GM18868 (cell line): Measurements from ENCODE around the gene HSP90B1.
A peak's percentile ranks its signal among the peaks of the same experiment; 100 is the strongest.

Experiments used
- ATAC-seq: cut with Tn5 transposase; IDR thresholded peaks from one replicate; pipeline ENCODE4 v1.9.1; 2021; ENCODE audit warnings: mild to moderate bottlenecking, moderate library complexity; ENCODE audit not compliant: unreplicated experiment

HSP90B1 gene

DNA sequence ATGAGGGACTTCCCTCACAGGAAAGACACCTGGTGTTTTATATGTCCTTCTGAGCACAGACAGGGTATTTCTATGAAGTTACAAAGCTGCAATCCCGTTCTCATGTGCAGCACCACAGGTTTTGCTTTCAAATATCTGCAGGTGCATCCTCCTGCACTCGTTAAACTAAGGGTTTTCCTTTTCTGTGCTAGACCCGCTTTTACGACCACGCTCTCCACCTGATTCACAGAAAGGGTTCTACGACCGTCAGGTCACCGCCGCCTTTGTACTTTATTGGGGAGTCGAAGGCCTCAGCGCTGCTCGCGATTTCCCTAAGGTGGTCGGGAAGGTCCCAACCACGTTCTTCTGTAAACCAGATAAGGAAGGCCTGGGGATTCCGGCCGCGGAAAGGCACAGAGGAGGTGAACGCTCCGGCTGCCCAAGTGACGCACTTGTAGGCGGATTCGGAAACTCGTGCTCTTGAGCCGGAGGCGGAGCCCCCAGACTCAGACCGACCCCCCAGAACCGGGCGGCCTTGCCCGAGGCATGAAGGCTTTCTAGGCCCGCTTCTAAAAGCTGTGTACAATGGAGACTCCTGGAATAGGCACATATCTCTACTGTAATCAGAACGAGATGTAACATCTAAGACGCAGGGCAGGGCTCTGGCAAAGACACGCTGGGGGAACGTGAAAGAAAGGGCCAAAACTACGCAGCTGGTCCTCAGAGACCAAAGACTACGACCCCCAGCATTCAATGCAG, 995 bp upstream of the HSP90B1 start:
- no peak for ATAC-seq

DNA sequence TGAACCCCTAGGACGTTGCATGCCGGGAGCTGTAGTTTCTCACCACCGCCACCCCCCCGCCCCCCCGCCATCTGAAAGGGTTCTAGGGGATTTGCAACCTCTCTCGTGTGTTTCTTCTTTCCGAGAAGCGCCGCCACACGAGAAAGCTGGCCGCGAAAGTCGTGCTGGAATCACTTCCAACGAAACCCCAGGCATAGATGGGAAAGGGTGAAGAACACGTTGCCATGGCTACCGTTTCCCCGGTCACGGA, 501 bp upstream of the HSP90B1 start:
- no peak for ATAC-seq

DNA sequence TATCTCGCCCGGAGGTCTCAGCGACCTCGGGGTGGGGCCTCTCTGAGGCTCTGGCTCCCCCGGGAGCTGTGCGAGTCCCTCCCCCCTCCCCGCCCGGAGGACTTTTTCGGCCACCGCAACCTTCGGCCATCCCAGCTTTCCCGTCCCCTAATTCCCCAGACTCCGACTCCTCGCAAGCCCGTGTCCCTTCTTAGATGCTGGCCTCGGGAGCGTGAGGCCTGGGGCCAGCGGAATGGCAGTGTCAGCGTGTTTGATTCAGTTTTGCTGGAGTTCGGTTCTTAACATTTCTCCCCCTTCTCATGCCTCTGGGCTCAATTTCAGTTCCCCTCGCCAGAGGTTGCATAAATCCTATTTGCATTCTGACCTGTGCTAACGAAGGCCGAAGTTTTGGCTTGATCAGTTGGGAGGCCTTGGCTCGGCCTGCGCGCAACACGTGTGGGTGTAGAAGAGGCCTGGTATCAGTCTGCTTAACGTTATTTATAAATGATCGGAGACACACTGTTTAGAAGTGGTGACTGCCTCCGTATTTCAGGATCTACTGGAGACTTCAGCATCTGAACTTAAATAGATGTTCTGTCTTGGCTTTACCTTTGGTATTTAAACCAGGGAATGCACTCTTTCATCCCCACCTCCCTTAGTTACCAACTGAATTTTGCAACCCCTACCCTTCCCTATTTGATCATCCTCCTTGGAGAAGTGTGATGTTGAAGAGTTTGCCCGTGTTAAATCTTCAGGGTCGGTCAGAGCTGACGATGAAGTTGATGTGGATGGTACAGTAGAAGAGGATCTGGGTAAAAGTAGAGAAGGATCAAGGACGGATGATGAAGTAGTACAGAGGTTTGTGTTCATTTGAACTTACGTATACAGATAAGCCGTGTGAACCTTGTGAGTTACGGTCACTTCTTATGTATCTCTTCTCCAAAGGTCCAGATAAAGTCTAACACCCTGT, 851 bp downstream of the HSP90B1 start:
- ATAC-seq, result no peak

DNA sequence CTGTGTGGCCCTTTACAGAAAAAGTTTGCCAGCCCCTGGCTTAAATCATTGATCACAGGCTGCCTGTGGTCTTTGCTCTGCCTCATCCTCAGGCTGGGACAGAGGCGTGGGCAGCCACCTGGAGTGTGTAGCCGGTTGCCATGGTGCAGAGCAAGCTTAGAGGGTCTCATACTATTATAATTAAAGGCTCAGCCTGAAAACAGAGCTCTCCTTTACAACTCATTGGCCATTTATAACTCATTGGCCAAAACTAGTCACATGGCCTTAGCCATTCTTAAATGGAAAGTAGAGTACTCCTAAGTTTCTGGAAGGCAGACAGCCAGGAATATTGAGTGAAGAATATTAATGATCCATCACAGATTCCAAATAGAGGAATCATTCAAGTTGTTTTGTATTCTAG, 3.0 kb downstream of the HSP90B1 start:
- no peak for ATAC-seq

DNA sequence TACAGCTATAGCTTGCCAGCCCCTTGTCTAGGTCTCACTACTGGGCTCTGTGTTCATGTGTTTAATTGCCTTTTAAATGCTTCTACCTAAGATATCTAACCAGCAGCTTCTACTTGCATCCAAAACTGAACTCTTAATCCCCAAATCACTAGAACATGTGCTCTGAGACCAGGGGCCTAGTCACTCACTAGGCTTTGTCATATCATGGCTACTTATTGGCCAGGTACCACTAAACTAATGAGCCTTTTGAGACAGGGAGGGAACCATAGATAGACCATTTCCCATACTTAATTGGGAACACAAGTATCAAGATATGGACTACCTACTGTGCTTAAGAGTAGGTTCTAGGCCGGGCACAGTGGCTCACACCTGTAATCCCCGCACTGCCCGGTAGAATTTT, 6.5 kb downstream of the HSP90B1 start:
- ATAC-seq, result no peak

DNA sequence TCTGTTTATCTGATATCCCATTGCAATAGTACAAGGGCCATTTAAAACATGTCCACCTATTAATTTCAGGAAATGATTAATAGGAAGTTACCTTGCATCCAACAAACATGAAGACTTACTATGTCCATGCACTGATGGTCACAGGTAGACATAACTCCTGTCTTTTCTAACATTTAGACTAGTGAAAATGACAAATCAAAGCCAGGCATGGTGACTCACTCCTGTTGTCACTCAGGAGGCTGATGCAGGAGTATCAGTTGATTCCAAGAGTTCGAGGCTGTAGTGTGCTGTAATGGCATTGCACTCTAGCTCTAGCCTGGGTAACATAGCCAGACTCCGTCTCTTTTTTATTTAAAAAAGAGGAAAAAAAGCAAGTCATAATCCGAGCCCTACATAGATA, 14.8 kb downstream of the HSP90B1 start:
- ATAC-seq, result no peak

DNA sequence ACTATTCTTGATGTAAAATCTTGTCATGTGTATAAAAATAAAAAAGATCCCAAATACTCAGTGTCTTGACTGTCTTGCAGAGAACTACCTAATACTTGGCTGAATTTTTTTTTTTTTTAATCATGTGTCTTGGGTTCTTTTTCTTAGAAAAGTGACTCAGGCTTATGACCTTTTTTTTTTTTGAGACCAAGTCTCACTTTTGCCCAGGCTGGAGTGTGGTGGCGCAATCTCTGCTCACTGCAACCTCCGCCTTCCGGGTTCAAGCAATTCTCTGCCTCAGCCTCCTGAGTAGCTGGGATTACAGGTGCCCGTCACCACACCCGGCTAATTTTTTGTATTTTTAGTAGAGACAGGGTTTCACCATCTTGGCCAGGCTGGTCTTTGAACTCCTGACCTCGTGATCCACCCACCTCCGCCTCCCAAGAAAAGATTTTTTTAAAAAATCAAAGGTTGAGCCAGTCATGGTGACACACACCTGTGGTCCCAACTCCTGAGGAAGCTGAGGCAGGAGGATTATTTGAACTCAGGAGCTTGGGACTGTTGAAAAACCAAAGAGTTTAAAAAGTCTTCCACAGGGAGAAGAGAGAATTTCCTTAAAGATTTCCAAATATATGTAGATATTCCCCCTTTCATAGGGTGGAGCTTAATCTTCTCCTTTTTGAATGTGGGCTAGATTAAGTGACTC, 17.8 kb downstream of the HSP90B1 start:
- ATAC-seq, result no peak

DNA sequence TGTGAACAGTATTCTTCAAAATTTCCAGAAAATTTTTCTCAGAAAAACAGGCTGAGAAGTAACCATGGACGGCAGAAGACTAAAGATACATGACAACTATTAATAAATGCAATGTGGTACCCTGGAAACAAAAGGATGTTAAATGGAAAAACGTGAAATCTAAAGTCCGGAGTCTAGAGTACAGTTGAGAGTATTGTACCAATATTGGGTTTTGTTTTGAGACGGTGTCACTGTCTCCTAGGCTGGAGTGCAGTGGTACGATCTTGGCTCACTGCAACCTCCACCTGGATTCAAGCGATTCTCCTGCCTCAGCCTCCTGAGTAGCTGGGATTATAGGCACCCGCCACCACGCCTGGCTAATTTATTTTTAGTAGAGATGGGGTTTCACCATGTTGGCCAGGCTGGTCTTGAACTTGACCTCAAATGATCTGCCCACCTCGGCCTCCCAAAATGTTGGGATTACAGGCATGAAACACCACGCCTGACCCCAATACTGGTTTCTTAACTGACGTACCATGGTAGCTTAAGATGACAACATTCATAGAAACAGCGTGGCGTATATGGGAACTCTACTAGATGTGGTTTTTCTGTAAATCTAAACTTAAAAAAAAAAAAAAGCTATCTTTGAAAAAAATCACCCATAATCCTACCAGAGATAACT, 18.7 kb downstream of the HSP90B1 start:
- no peak for ATAC-seq

DNA sequence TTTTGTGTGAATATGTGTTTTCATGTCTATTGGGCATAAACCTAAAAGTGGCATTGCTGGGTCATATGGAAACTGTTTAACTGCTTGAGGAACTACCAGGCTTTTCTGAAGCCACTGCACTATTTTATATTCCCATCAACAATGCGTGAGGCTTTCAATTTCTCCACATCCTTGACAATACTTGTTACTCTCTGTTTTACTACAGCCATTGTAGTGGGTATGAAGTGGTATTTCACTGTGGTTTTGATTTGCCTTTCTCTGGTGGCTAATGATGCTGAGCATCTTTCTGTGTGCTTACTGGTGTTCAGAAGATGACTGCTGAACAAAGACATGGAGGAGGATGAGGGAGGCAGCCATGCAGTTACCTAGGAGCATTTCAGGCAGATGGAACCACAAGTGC, 22.3 kb downstream of the HSP90B1 start:
- no peak for ATAC-seq

DNA sequence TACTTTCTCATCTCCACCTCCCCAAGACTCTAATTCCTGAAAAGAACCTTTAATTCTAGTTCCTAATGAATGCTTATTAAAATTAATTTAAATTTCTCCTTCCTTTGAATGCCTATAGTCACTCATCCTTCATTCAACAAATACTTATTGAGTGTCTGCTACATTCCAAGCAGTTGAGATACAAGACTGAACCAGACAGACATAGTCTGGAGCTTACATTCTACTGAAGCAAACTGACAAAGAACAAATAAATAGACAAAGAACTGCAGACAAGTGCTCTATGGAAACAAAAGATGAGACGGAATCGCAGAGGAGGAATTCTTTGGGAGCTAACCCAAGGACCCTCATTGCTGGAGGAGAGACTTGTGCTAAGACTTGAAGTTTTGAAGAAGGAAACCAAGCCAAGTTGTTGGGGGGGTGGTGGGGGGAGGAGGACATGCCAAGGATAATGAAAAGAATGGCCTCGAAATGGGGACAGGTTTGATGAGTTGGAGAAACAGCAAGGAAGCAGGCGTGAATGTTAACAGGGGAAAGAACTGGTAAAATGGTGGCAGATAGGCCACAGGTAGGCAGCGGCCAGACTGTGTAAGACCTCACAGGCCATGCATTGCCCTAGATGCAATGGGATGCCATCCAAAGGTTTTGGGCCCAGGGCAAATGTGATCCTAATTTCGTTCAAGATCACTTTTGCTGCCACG, 25.8 kb downstream of the HSP90B1 start:
- ATAC-seq, result no peak

DNA sequence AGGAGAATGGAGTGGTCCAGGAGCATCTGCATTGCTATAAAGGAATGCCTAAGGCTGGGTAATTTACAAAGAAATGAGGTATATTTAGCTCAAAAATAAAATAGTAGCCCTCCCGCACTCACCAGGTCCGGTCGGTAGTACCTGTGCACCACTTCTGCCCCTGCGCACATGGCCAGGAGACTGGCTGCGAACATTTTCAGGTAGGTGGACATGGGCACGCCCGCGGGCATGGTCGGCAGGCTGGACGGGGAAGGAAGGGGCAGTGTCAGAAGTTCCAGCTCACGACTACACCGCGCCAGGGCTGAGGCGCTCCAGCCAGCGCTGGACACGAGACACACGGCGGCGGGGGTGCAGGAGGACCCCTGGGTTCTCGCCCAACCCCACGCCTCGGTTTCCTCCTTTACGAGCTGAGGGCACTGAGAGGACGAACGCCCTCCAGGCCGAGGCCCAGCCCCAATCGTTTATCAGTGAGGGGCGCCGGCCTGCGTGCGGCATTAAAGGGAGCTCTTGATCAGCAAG, 26.4 kb downstream of the HSP90B1 start:
- ATAC-seq, result peak; percentile 17

DNA sequence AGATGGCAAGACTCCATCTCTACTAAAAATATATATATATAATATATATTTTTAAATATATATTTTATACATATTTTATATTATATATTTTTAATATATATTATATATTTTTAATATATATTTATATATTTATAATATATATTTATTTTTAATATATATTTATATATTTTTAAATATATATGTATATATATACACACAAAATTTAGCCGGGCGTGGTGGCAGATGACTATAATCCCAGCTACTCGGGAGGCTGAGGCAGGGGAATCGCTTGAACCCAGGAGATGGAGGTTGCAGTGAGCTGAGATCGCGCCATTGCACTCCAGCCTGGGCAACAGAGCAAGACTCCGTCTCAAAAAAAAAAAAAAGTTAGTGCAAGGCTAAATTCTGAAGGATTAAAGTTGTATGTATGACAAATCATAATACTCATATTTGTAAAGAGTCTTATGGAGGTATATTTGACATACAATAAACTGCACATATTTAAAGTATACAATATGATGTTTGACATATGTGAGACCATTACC, 27.7 kb downstream of the HSP90B1 start:
- ATAC-seq, result no peak

DNA sequence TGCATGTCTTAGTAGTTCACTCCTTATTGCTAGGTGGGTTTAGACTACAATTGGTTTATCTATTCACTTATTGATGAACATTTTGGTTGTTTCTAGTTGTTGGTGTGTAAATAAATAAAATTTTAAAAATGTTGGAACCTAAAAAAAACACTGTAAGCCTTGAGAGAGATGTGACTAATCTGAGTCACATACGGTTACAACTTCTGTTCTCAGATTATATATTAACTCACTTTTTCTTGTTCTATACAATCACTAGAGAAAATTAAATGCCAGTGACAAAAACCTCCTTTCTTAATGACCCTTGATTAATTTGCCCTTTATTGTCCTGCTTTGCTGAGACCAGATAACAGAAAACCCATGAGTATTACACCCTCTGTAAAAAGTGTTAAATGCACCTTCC, 28.4 kb downstream of the HSP90B1 start:
- ATAC-seq, result no peak

DNA sequence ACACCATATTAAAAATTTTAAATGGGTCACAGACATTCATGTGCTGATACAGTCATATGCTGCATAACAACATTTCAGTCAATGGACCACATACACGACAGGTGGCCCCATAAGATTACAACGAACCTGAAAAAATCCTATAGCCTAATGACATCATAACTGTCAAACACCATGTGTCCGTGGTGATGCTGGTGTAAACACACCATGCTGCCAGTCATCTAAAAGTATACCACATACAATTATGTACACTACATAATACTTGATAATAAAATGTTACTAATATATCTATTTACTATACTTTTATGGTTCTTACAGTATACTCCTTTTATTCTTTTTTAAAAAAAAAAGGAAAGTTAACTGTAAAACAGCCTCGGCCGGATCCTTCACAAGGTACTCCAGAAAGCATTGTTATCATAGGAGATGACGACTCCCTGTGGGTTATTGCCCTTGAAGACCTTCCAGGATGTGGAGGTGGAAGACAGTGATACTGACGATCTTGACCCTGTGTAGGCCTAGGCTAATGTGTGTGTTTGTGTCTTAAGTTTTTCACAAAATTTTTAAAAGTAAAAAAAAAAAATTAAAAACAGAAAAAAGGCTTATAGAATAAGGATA, 30.5 kb downstream of the HSP90B1 start:
- no peak for ATAC-seq

DNA sequence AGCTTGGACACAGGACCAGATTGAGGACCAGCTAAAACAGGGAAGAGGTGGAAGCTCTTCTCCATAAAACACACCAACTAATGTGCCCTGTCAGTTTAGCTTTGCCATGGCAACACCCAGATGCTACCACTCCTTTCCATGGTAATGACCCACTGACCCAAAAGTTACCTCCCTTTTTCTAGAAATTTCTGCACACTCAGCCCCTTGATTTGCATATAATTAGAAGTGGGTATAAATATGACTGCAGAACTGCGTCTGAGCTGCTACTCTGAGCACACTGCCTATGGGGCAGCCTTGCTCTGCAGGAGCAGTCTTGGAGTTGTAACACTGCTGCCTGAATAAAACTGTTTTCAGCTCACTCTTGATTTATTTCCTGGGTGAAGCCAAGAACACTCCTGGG, 32.3 kb downstream of the HSP90B1 start:
- no peak for ATAC-seq

DNA sequence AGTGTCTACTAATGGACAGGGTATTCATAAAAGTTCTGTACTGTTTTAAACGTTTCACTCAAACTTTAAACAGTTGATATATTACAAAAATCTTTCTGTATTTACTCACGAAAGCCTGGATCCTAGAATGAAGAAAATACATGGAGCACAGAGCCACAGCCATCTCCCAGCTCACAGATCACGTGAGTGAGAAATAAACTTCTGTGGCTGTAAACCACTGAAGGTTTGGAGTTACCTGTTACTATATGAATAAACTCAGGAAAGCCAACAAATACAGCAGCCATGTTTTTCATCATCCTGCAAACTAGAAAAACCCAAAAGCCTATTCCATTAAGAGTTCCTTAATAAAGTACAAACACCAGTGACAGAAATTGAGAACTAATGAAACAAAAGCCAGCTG, 34.6 kb downstream of the HSP90B1 start:
- ATAC-seq, result no peak

DNA sequence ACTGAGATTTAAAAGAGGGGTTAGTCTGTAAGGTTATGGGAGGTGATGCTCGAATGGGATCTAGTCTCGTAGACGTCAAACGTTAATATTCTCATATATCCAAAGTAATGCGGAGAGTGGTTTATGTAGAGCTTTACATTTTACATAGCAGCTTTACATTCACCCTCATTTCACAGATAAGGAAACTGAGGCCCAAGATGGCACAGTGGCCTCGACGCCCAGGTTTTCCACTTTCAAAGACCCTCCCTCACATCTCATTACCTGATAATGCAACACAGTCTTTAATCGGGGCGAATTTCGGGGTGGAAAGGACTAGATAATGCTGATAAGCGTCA, 35.0 kb downstream of the HSP90B1 start:
- no peak for ATAC-seq

DNA sequence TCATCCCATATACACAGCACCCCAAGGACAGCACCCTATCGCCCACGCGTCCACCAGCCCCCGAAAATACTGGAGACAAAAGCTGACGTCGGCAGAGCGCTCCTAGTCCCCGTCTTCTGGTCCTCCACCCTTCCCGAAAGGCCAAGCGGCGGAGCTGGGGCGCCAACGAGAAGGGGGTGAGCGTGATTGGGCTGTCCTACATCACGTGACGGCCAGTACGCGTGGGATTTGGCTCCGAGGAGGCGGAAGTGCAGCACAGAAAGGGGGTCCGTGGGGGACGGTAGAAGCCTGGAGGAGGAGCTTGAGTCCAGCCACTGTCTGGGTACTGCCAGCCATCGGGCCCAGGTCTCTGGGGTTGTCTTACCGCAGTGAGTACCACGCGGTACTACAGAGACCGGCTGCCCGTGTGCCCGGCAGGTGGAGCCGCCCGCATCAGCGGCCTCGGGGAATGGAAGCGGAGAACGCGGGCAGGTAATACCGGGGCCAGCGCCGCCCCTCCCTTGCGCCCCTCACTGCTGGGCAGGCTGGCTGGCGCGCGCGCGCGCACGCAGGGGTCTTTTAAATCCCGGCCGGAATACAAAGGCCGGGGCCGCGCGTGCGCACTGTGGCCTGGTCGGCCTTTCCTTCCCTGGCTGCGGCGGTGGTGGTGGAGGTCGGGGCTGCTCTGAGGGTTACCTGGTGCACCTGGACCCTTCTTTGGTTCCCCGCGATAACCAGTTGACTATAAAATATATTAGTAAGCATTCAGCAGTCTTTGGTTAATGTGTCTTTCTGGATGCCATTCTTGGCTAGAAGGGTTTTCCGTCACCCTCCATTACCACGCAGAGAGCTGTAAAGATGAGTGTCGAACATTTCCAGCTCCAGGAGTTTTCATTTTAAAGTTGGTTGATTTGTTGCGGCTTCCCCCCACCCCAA, 35.6 kb downstream of the HSP90B1 start, which contains the start of gene TDG:
TDG (plus strand) TSS at position 283 of the 915 bp plus-strand sequence; CDS start at position 449, 166 bp downstream.
- ATAC-seq, result peak; percentile 93

DNA sequence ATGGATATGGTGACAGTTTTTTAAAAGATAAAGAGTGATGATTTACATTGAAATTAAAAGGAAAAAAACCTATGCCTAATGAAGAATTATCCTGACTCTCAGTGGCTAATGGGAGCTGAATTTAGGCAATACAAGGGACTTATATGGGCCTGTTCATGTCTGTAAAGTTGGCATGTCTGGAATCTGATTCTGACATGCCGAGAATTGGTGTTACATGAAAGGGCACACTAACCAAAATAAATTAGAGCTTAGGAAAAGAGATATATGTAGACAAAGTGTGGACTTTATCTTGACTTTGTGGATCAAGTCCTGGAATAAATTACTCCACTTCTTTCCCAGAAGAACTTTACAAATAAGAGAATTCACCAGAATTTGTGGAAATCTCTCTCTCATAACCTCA, 36.5 kb downstream of the HSP90B1 start:
- no peak for ATAC-seq
